ENCODE measurements around the gene DCC.

GRCh38 chr18:52723550-52723970 lies 383.6 kb downstream of the DCC start:
- TF ChIP-seq POLR2AphosphoS5 (IDR thresholded peaks at IDR 0.05; ENCODE audit: borderline replicate concordance, low read depth, low read length) (no peak), EZH2 (IDR thresholded peaks at IDR 0.05) (no peak)

All from SK-N-MC (cell line).